GM12878 (cell line): ENCODE measurements around the gene MYO7B. TPM values are rescaled to one million over a fixed set of nuclear protein-coding genes. Genes with fewer than 3 reads are reported as not detected.

Experiments
- ATAC-seq: fragments of 200-7000 bp; cut with Tn5 transposase; 3 replicates; pipeline ENCODE4 v1.9.1; 2020; ENCODE audit warnings: mild to moderate bottlenecking, moderate library complexity
- BruUV-seq: library from RNA; stranded (reverse); fragments of 400-500 nt; replicated peaks from 2 replicates; lab custom pipeline; 2021; lab: Mats Ljungman, UMichigan
- CTCF ChIA-PET: fragments of 300-600 bp; sonication (Branson Sonifier 250); formaldehyde crosslinking; extraction: SDS; loops from one replicate; lab custom pipeline; 2021; ENCODE audit warnings: inconsistent platforms; lab: Yijun Ruan, JAX
- POLR2A ChIA-PET: fragments of 350-600 bp; formaldehyde crosslinking; extraction: SDS; loops from one replicate; lab custom pipeline; 2021; ENCODE audit warnings: inconsistent platforms; lab: Charles Lee
- RAD21 ChIA-PET: fragments of 300-600 bp; sonication (Branson Sonifier 250); formaldehyde crosslinking; loops from one replicate; lab custom pipeline; 2023; ENCODE audit warnings: antibody characterized with exemption; ENCODE audit not compliant: unreplicated experiment; lab: Charles Lee
- SMC1A ChIA-PET: fragments of 300-600 bp; sonication (Branson Sonifier 250); formaldehyde crosslinking; loops from one replicate; lab custom pipeline; 2023; ENCODE audit not compliant: unreplicated experiment, uncharacterized antibody; lab: Charles Lee
- DNase-seq: peaks from one replicate; pipeline ENCODE4 v3.0.0-alpha.2; 2011; ENCODE audit warnings: low read depth, low spot score
- FAIRE-seq: peaks from 3 replicates; lab custom pipeline; 2011; peaks lifted over from hg19 to GRCh38; lab: Jason Lieb, UNC
- H2AFZ ChIP-seq: 2 replicates; pipeline ENCODE4 v1.6.0; 2011; ENCODE audit warnings: low read depth, low read length, control low read depth; ENCODE audit not compliant: control insufficient read depth
- H3K27ac ChIP-seq: 2 replicates; pipeline ENCODE4 v1.5.1; 2011; ENCODE audit warnings: control low read depth; ENCODE audit not compliant: control insufficient read depth, insufficient read depth
- H3K27me3 ChIP-seq, 2 experiments: replicated peaks in 1 of 2; 2 replicates each; pipeline versions ENCODE4 v1.6.0 to v1.6.1; 2011; ENCODE audit warnings: low read length in 1 of 2; ENCODE audit not compliant: control insufficient read depth in 2 of 2, insufficient read depth in 2 of 2
- H3K36me3 ChIP-seq, 2 experiments: 2 replicates each; pipeline ENCODE4 v1.5.1; 2011; ENCODE audit warnings: low read length in 1 of 2; ENCODE audit not compliant: control insufficient read depth in 2 of 2, insufficient read depth in 2 of 2
- H3K4me1 ChIP-seq: 2 replicates; pipeline ENCODE4 v1.6.1; 2011; ENCODE audit warnings: mild to moderate bottlenecking, low read length, moderate library complexity, mixed read lengths; ENCODE audit not compliant: control insufficient read depth, insufficient read depth
- H3K4me2 ChIP-seq: 2 replicates; pipeline ENCODE4 v1.6.0; 2011; ENCODE audit warnings: control low read depth; ENCODE audit not compliant: control insufficient read depth, insufficient read depth
- H3K4me3 ChIP-seq: fragments of 200-600 bp; sonication (generic); 2 replicates; pipeline ENCODE4 v1.5.1; 2016
- H3K79me2 ChIP-seq: 2 replicates; pipeline ENCODE4 v1.6.0; 2011; ENCODE audit warnings: low read length; ENCODE audit not compliant: control insufficient read depth, insufficient read depth
- H3K9ac ChIP-seq: 2 replicates; pipeline ENCODE4 v1.8.0; 2011; ENCODE audit warnings: low read length, control low read depth, mixed read lengths; ENCODE audit not compliant: control insufficient read depth, insufficient read depth
- H3K9me3 ChIP-seq: replicated peaks from 3 replicates; pipeline ENCODE4 v1.5.1; 2011; ENCODE audit warnings: mild to moderate bottlenecking, low read length; ENCODE audit not compliant: control insufficient read depth, insufficient read depth
- H4K20me1 ChIP-seq: 2 replicates; pipeline ENCODE4 v1.6.0; 2011; ENCODE audit not compliant: control insufficient read depth, insufficient read depth
- CREM ChIP-seq: IDR thresholded peaks from 2 replicates; pipeline ENCODE4 v1.6.1; 2014; ENCODE audit warnings: antibody characterized with exemption, low read depth
- DPF2 ChIP-seq: fragments of 450-650 bp; IDR thresholded peaks from 2 replicates; pipeline ENCODE4 v1.6.1; 2017; ENCODE audit warnings: mild to moderate bottlenecking
- EED ChIP-seq: sonication (generic); IDR thresholded peaks from 2 replicates; pipeline ENCODE4 v1.6.1; 2016; ENCODE audit warnings: antibody characterized with exemption, low read depth
- EGR1 ChIP-seq, 2 experiments: IDR thresholded peaks; 1 replicate in 1 of 2; 2 replicates in 1 of 2; pipeline ENCODE4 v1.6.1; 2011 to 2012; ENCODE audit warnings: low read depth in 2 of 2, low read length in 2 of 2, borderline replicate concordance in 1 of 2, mild to moderate bottlenecking in 1 of 2, moderate library complexity in 1 of 2
- ELK1 ChIP-seq: IDR thresholded peaks from 2 replicates; pipeline ENCODE4 v1.6.1; 2012; ENCODE audit warnings: low read depth, low read length, improper control_type of control experiment
- FOXM1 ChIP-seq: IDR thresholded peaks from 2 replicates; pipeline ENCODE4 v1.6.1; 2012; ENCODE audit warnings: low read depth, mild to moderate bottlenecking, inconsistent platforms, low read length, moderate library complexity
- HDAC2 ChIP-seq: fragments of 200-600 bp; sonication (generic); IDR thresholded peaks from 2 replicates; pipeline ENCODE4 v1.6.1; 2017
- MEF2B ChIP-seq: fragments of 450-650 bp; IDR thresholded peaks from 2 replicates; pipeline ENCODE4 v1.6.1; 2018; ENCODE audit warnings: mild to moderate bottlenecking, moderate library complexity; ENCODE audit not compliant: partially characterized antibody, poor library complexity, severe bottlenecking
- NRF1 ChIP-seq: conservative IDR thresholded peaks from 2 replicates; pipeline ENCODE4 v1.6.1; 2011; ENCODE audit warnings: mild to moderate bottlenecking, low read depth, low read length, improper control_type of control experiment
- TARDBP ChIP-seq: IDR thresholded peaks from 2 replicates; pipeline ENCODE4 v1.6.1; 2016; ENCODE audit warnings: borderline replicate concordance
- WRNIP1 ChIP-seq: IDR thresholded peaks from 2 replicates; pipeline ENCODE4 v1.6.1; 2011; ENCODE audit warnings: low read depth, low read length, improper control_type of control experiment, borderline replicate concordance
- YBX1 ChIP-seq: fragments of 450-650 bp; IDR thresholded peaks from 2 replicates; pipeline ENCODE4 v1.6.1; 2016; ENCODE audit warnings: antibody characterized with exemption
- YY1 ChIP-seq: IDR thresholded peaks from 2 replicates; pipeline ENCODE4 v1.6.1; 2011; ENCODE audit warnings: low read depth, mild to moderate bottlenecking, low read length
- ZNF274 ChIP-seq: IDR thresholded peaks from one replicate; pipeline ENCODE4 v1.8.0; 2011; ENCODE audit not compliant: insufficient read length, insufficient read depth
- WGBS: methylation state at CpG from one replicate; pipeline ENCODE4 v1.1.6; 2016; ENCODE audit warnings: low lambda C conversion rate; ENCODE audit not compliant: insufficient replicate concordance, insufficient coverage; ENCODE audit errors: missing lambda C conversion rate; 5-methylcytosine and 5-hydroxymethylcytosine counted together
- in situ Hi-C: fragments of 300-500 bp; cut with MboI; formaldehyde crosslinking; loops from 9 replicates; pipeline ENCODE4 v1.14.3; 2018; ENCODE audit warnings: mixed read lengths
- intact Hi-C: fragments of 100-400 bp; cut with micrococcal nuclease; formaldehyde crosslinking; loops from one replicate; pipeline ENCODE4 v1.14.2; 2022; ENCODE audit not compliant: unreplicated experiment
- polyA plus RNA-seq, 11 experiments: library from polyadenylated mRNA; depleted of rRNA in 4 of 11; unstranded in 6 of 11; stranded (reverse) in 5 of 11; fragments of >200 nt; fragmentation: Nextera tagmentation in 4 of 11; fragmentation: Illumina TruSeq in 1 of 11; extraction: Ambion mirVana in 4 of 11; extraction: Trizol in 1 of 11; gene quantifications; 1 replicate in 1 of 11; 2 replicates in 10 of 11; pipeline versions ENCODE4 v1.2.1 to v1.2.3, GENCODE V29; 2011 to 2016; ENCODE audit warnings: inconsistent platforms in 2 of 11, missing spikeins in 2 of 11, low read depth in 1 of 11
- total RNA-seq, 4 experiments: library from RNA; depleted of rRNA in 3 of 4; stranded (reverse); fragments of >200 nt in 3 of 4; fragmentation: Illumina TruSeq in 1 of 4; extraction: Trizol in 1 of 4; gene quantifications; 2 replicates each; pipeline versions ENCODE4 v1.2.1 to v1.2.3, GENCODE V29; 2013 to 2021

The MYO7B gene
- total and polyA plus RNA-seq, 10 of the 15 experiments (the other 5 are each of a cell fraction or from before 2014, with no cell fraction given), result 0.08 to 4.8 (median 1.2) TPM

GRCh38 chr2:127579231-127579630 lies 43.7 kb downstream of the MYO7B start:
- CTCF ChIA-PET, result interaction anchor here (2.3 kb wide), 1 partner anchor 12 kb away, joined by 10 read pairs; no protein-coding TSS in a partner anchor
- H3K27me3 ChIP-seq, result peaks cover 0 to 1% of the 10 kb centered on the region in 2 experiments; a peak in 1 of 4 replicates

More at GRCh38 chr2:127579231-127579630, 43.7 kb downstream of the MYO7B start:
- no peak for DNase-seq
- Histone ChIP-seq H3K4me2 (no peak overlapping the region), H3K79me2 (no peaks in the 10 kb centered on the region), H3K27ac (no peak overlapping the region), H3K36me3 (no peaks in the 10 kb centered on the region), H3K4me3 (no peak overlapping the region), H3K9me3 (no peaks in the 10 kb centered on the region), H2AFZ (no peak overlapping the region), H3K4me1 (peaks cover 23% of the 10 kb centered on the region)
- ATAC-seq, result no peak
- BruUV-seq, result no TSS peak
- ChIA-PET SMC1A (interaction anchor here (1.3 to 1.5 kb wide), 2 partner anchors 12 to 16 kb away, joined by 4 to 5 read pairs; no protein-coding TSS in a partner anchor), POLR2A (no interaction called here)
- 56% methylated on average over 4 of the region's 4 CpGs for WGBS
- FAIRE-seq, result no peak
- TF ChIP-seq MEF2B, result no peak
- TF ChIP-seq TARDBP, result no peak
- TF ChIP-seq WRNIP1, result no peak
- TF ChIP-seq EED, result no peak
- no peak for TF ChIP-seq FOXM1
- TF ChIP-seq DPF2, result no peak
- TF ChIP-seq NRF1, result no peak
- no peak for TF ChIP-seq YBX1
- no peak for TF ChIP-seq YY1
- TF ChIP-seq ZNF274, result no peak
- no peak for TF ChIP-seq HDAC2
- TF ChIP-seq CREM, result no peak
- no peak for TF ChIP-seq ELK1
- TF ChIP-seq EGR1 (IDR thresholded peaks at IDR 0.05; ENCODE audit: borderline replicate concordance in 1 of 2, low read depth in 2 of 2, low read length in 2 of 2), result no peak
- TF ChIP-seq, all 136 proteins: peak for 0
- RAD21 ChIA-PET, result no interaction called here
- in situ Hi-C loops (no loop called here), intact Hi-C loops (no loop called here)
- Histone ChIP-seq H4K20me1 (no peaks in the 10 kb centered on the region), H3K9ac (no peak overlapping the region)
